HCT116 (cell line): ENCODE results near the gene NASP. TPM values are rescaled to one million over a fixed set of nuclear protein-coding genes. Genes with fewer than 3 reads are reported as not detected.

Experiments used
- ATAC-seq: fragments of 200-7000 bp; cut with Tn5 transposase; 2 replicates; pipeline ENCODE4 v1.9.1; 2020; ENCODE audit warnings: mild to moderate bottlenecking, moderate library complexity
- BruUV-seq: library from RNA; stranded (reverse); fragments of 400-500 nt; replicated peaks from 2 replicates; lab custom pipeline; 2021; lab: Mats Ljungman, UMichigan
- CTCF ChIA-PET: fragments of 300-600 bp; sonication (Branson Sonifier 250); formaldehyde crosslinking; loops from one replicate; lab custom pipeline; 2021; ENCODE audit warnings: antibody characterized with exemption; lab: Charles Lee
- POLR2A ChIA-PET: fragments of 300-600, 350-600 bp; sonication (Branson Sonifier 250); formaldehyde crosslinking; loops from one replicate; lab custom pipeline; 2021; ENCODE audit warnings: antibody characterized with exemption; lab: Charles Lee
- RAD21 ChIA-PET, 2 experiments: fragments of 300-600 bp; sonication (Branson Sonifier 250); formaldehyde crosslinking; loops; one replicate each; lab custom pipeline; 2023; ENCODE audit warnings: low total read pairs in 2 of 2; ENCODE audit not compliant: uncharacterized antibody in 2 of 2, unreplicated experiment in 2 of 2, low non-redundant PET in 1 of 2; lab: Charles Lee
- DNase-seq: peaks from one replicate; pipeline ENCODE4 v3.0.0-alpha.2; 2010; ENCODE audit warnings: low read depth, low spot score
- H2AFZ ChIP-seq: fragments of 200-600 bp; shearing (Covaris generic), sonication (generic); 2 replicates; pipeline ENCODE4 v1.6.1; 2017; ENCODE audit warnings: low read depth, mixed run types, mixed read lengths, antibody characterized with exemption, low read length; ENCODE audit not compliant: poor library complexity, severe bottlenecking
- H3K27ac ChIP-seq: 2 replicates; pipeline ENCODE4 v1.5.1; 2012; ENCODE audit warnings: low read depth, low read length
- H3K27me3 ChIP-seq: fragments of 200-600 bp; sonication (generic); 2 replicates; pipeline ENCODE4 v1.6.1; 2016; ENCODE audit warnings: mixed run types, low read length, mixed read lengths; ENCODE audit not compliant: insufficient read depth
- H3K36me3 ChIP-seq, 2 experiments: fragments of 200-500 bp in 1 of 2; fragments of 200-600 bp in 1 of 2; sonication (Bioruptor generic) in 1 of 2; sonication (generic) in 1 of 2; 2 replicates each; pipeline versions ENCODE4 v1.5.1 to v1.6.1; 2014 to 2016; ENCODE audit warnings: low read length in 2 of 2, inconsistent platforms in 1 of 2, mixed read lengths in 1 of 2, mixed run types in 1 of 2; ENCODE audit not compliant: insufficient read depth in 2 of 2, control insufficient read depth in 1 of 2
- H3K4me1 ChIP-seq, 2 experiments: fragments of 200-600 bp in 1 of 2; sonication (generic) in 1 of 2; 2 replicates each; pipeline versions ENCODE4 v1.5.1 to v1.6.1; 2012 to 2017; ENCODE audit warnings: low read length in 2 of 2, inconsistent platforms in 1 of 2, mild to moderate bottlenecking in 1 of 2, mixed read lengths in 1 of 2, mixed run types in 1 of 2, moderate library complexity in 1 of 2; ENCODE audit not compliant: insufficient read depth in 2 of 2, control insufficient read depth in 1 of 2
- H3K4me2 ChIP-seq: fragments of 200-600 bp; sonication (generic); 2 replicates; pipeline ENCODE4 v1.6.1; 2017; ENCODE audit warnings: mixed run types, low read length, mixed read lengths
- H3K4me3 ChIP-seq, 2 experiments: fragments of 200-600 bp in 1 of 2; sonication (generic) in 1 of 2; replicated peaks in 1 of 2; 2 replicates each; pipeline ENCODE4 v1.5.1; 2011 to 2016; ENCODE audit warnings: low read length in 2 of 2, control low read depth in 1 of 2, low read depth in 1 of 2, mild to moderate bottlenecking in 1 of 2, mixed read lengths in 1 of 2, mixed run types in 1 of 2
- H3K79me2 ChIP-seq: fragments of 200-600 bp; sonication (generic); 2 replicates; pipeline ENCODE4 v1.6.1; 2017; ENCODE audit warnings: mild to moderate bottlenecking, mixed run types, low read length, moderate library complexity, mixed read lengths; ENCODE audit not compliant: insufficient read depth
- H3K9ac ChIP-seq: fragments of 200-600 bp; sonication (generic); 2 replicates; pipeline ENCODE4 v1.6.1; 2016; ENCODE audit warnings: low read length, mixed read lengths
- H3K9me2 ChIP-seq: fragments of 200-600 bp; sonication (generic), shearing (Covaris generic); 2 replicates; pipeline ENCODE4 v1.6.1; 2017; ENCODE audit warnings: mixed run types, mild to moderate bottlenecking, moderate library complexity; ENCODE audit not compliant: insufficient read depth
- H3K9me3 ChIP-seq, 2 experiments: fragments of 200-500 bp in 1 of 2; fragments of 200-600 bp in 1 of 2; sonication (Bioruptor generic) in 1 of 2; sonication (generic) in 1 of 2; 2 replicates each; pipeline ENCODE4 v1.6.1; 2014 to 2017; ENCODE audit warnings: low read length in 2 of 2, mixed read lengths in 2 of 2, inconsistent platforms in 1 of 2, low read depth in 1 of 2, mild to moderate bottlenecking in 1 of 2, mixed run types in 1 of 2, moderate library complexity in 1 of 2; ENCODE audit not compliant: control insufficient read depth in 1 of 2, insufficient read depth in 1 of 2
- H4K20me1 ChIP-seq: fragments of 200-600 bp; sonication (generic), shearing (Covaris generic); 2 replicates; pipeline ENCODE4 v1.6.1; 2017; ENCODE audit warnings: mixed run types, mild to moderate bottlenecking, moderate library complexity; ENCODE audit not compliant: insufficient read depth
- CBX3 ChIP-seq: IDR thresholded peaks from 2 replicates; pipeline ENCODE4 v1.6.1; 2012; ENCODE audit warnings: low read depth
- CEBPB ChIP-seq: IDR thresholded peaks from 2 replicates; pipeline ENCODE4 v1.6.1; 2012; ENCODE audit warnings: low read depth
- CTCF ChIP-seq, 3 experiments: fragments of 200-600 bp in 1 of 3; sonication (generic) in 1 of 3; IDR thresholded peaks in 2 of 3; conservative IDR thresholded peaks in 1 of 3; 2 replicates each; pipeline ENCODE4 v1.5.1; 2012 to 2017; ENCODE audit warnings: low read depth in 2 of 3, low read length in 2 of 3, antibody characterized with exemption in 1 of 3, borderline replicate concordance in 1 of 3, control low read depth in 1 of 3, mild to moderate bottlenecking in 1 of 3, mixed read lengths in 1 of 3, mixed run types in 1 of 3, moderate library complexity in 1 of 3; ENCODE audit not compliant: insufficient read depth in 1 of 3
- EGR1 ChIP-seq: IDR thresholded peaks from 2 replicates; pipeline ENCODE4 v1.6.1; 2012; ENCODE audit warnings: low read depth
- EZH2 ChIP-seq: fragments of 200-600 bp; sonication (generic); IDR thresholded peaks from 2 replicates; pipeline ENCODE4 v1.6.1; 2017; ENCODE audit warnings: antibody characterized with exemption, mixed run types
- EZH2phosphoT487 ChIP-seq: fragments of 200-600 bp; IDR thresholded peaks from 2 replicates; pipeline ENCODE4 v1.6.1; 2018; ENCODE audit warnings: antibody characterized with exemption, borderline replicate concordance
- FOSL1 ChIP-seq: IDR thresholded peaks from 2 replicates; pipeline ENCODE4 v1.6.1; 2012; ENCODE audit warnings: low read depth
- JUND ChIP-seq: IDR thresholded peaks from 2 replicates; pipeline ENCODE4 v1.6.1; 2012
- MAX ChIP-seq: IDR thresholded peaks from 2 replicates; pipeline ENCODE4 v1.6.1; 2012
- POLR2A ChIP-seq: IDR thresholded peaks from 2 replicates; pipeline ENCODE4 v1.7.0; 2011; ENCODE audit warnings: borderline replicate concordance; ENCODE audit not compliant: insufficient read depth, insufficient read length; ENCODE audit errors: extremely low read depth
- RAD21 ChIP-seq: IDR thresholded peaks from 2 replicates; pipeline ENCODE4 v1.6.1; 2012; ENCODE audit warnings: low read depth, mild to moderate bottlenecking
- REST ChIP-seq: IDR thresholded peaks from 2 replicates; pipeline ENCODE4 v1.6.1; 2012; ENCODE audit warnings: low read depth
- SIN3A ChIP-seq: IDR thresholded peaks from 2 replicates; pipeline ENCODE4 v1.6.1; 2012; ENCODE audit warnings: low read depth
- SP1 ChIP-seq: IDR thresholded peaks from 2 replicates; pipeline ENCODE4 v1.6.1; 2012; ENCODE audit warnings: low read depth
- SRF ChIP-seq: IDR thresholded peaks from 2 replicates; pipeline ENCODE4 v1.6.1; 2012; ENCODE audit warnings: low read depth
- TCF7L2 ChIP-seq: IDR thresholded peaks from 2 replicates; pipeline ENCODE4 v1.7.0; 2011; ENCODE audit warnings: borderline replicate concordance, inconsistent platforms; ENCODE audit not compliant: insufficient read depth, insufficient read length; ENCODE audit errors: extremely low read depth
- YY1 ChIP-seq: IDR thresholded peaks from 2 replicates; pipeline ENCODE4 v1.6.1; 2011; ENCODE audit warnings: low read length, low read depth, moderate library complexity, mild to moderate bottlenecking; ENCODE audit not compliant: insufficient replicate concordance; ENCODE audit errors: extremely low read depth
- ZNF274 ChIP-seq: fragments of 200-500 bp; sonication (Bioruptor generic); IDR thresholded peaks from 2 replicates; pipeline ENCODE4 v1.6.1; 2014; ENCODE audit warnings: mild to moderate bottlenecking, low read depth, low read length, inconsistent platforms
- intact Hi-C: fragments of 100-400 bp; cut with micrococcal nuclease; formaldehyde crosslinking; loops from 2 replicates; pipeline ENCODE4 v1.10.0; 2022
- total RNA-seq: library from RNA; stranded (reverse); gene quantifications from one replicate; pipeline ENCODE4 v1.2.1, GENCODE V29; 2021; ENCODE audit not compliant: unreplicated experiment

NASP gene
- total RNA-seq, 1 experiment from 2014 or later = 185 TPM

- ChIA-PET POLR2A (interaction anchor here (1.2 to 3.2 kb wide), 3 partner anchors 10 to 19 kb away, joined by 4 to 13 read pairs (median 6); partner anchors contain the start of gene PRDX1), RAD21 (no interaction called here), CTCF (no interaction called here)
- Histone ChIP-seq H3K4me1 (no peaks in the 10 kb centered on the region), H3K4me3 (no peak overlapping the region), H2AFZ (no peak overlapping the region), H3K9ac (no peak overlapping the region), H3K9me3 (no peaks in the 10 kb centered on the region), H3K27me3 (no peaks in the 10 kb centered on the region), H3K79me2 (no peaks in the 10 kb centered on the region), H3K4me2 (no peak overlapping the region), H3K9me2 (no peaks in the 10 kb centered on the region), H4K20me1 (no peaks in the 10 kb centered on the region), H3K27ac (no peak overlapping the region), H3K36me3 (no peaks in the 10 kb centered on the region)
- no peak for ATAC-seq
- BruUV-seq = no TSS peak
- intact Hi-C loops = no loop called here
- no peak for DNase-seq
- TF ChIP-seq EGR1 = no peak
- TF ChIP-seq CEBPB = no peak
- no peak for TF ChIP-seq EZH2
- TF ChIP-seq RAD21 = no peak
- TF ChIP-seq MAX = no peak
- no peak for TF ChIP-seq EZH2phosphoT487
- no peak for TF ChIP-seq REST
- no peak for TF ChIP-seq ZNF274
- no peak for TF ChIP-seq CTCF (IDR thresholded peaks at IDR 0.05 in 2 of 3, conservative IDR thresholded peaks at IDR 0.05 in 1 of 3; ENCODE audit: borderline replicate concordance in 1 of 3, insufficient read depth in 1 of 3, low read depth in 2 of 3, low read length in 2 of 3)
- no peak for TF ChIP-seq JUND
- no peak for TF ChIP-seq SP1
- no peak for TF ChIP-seq YY1
- TF ChIP-seq FOSL1 = no peak
- no peak for TF ChIP-seq SRF
- TF ChIP-seq TCF7L2 = no peak
- TF ChIP-seq SIN3A = no peak
- no peak for TF ChIP-seq CBX3
- no peak for TF ChIP-seq POLR2A
These were observed 42.6 kb upstream of the NASP start for GRCh38 chr1:45541193-45541592.
